GM21526 (cell line): ENCODE results near the gene TCF21.
"Not testable (repeated sequence)": the region's sequence is repeated elsewhere in the genome, so short reads cannot be mapped to it uniquely, and the experiment has no call there.

ENCODE experiments used
- ATAC-seq: cut with Tn5 transposase; IDR thresholded peaks from one replicate; pipeline ENCODE4 v1.9.1; 2021; ENCODE audit warnings: moderate library complexity; ENCODE audit not compliant: unreplicated experiment, low FRiP score

Gene TCF21

DNA sequence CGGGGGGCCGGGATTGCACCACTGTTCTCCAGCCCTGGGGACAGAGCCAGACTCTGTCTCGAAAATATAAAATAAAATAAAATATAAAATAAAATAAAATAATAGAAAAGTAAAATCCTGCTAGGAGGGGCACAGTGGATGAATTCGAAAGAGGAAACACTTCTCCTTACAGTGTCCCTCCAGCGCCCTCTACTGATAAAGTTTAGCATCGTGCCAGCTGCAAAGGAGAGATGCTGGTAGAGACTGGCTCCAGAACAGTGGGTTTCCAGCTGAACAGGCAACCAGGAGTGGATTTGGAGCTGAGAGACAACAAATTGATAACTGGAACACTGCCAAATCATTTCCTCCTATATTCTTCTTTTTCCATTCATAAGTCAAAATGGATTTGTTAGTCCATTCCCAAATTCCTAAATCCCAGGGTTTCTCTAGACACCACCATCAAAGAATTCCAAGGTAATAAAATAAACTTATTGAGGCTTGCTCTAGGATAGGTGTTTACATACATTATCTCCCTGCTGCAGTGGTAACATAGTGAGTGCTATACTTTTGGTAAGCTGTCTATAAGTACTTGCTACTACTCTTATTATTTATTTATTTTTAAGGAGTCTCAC lies 32.4 kb downstream of the TCF21 start:
- peak; percentile 67 for ATAC-seq

DNA sequence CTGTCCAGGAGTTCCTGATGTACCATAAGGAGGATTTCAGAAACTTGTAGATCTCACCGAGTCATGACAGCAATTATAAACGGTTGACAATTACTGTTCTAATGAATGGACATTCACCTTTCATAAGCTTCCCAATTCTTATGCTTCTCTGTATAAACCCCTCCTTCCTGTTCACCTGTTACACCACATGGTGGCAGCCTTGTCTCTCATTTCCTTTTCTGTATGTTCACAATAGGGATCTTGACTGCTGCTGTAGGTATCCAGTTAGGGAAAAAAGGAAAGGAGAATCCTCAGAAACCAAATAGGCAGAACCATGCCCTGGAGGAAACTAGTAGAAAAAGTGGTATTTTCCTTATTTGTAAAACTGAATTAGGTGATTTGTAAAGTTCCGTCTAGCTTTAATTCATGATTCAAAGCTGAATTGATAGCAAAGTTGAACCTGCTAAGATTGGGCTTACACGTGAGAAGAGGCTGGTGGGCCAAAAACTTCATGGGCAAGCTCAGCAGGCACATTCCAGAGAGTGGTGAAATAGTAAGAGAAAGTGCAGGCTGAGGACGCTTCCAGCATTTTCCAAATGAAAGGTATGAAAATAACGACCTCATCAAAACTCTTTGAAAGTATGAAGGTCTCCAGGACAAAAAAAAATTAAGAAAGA lies 35.2 kb downstream of the TCF21 start:
- no peak for ATAC-seq

DNA sequence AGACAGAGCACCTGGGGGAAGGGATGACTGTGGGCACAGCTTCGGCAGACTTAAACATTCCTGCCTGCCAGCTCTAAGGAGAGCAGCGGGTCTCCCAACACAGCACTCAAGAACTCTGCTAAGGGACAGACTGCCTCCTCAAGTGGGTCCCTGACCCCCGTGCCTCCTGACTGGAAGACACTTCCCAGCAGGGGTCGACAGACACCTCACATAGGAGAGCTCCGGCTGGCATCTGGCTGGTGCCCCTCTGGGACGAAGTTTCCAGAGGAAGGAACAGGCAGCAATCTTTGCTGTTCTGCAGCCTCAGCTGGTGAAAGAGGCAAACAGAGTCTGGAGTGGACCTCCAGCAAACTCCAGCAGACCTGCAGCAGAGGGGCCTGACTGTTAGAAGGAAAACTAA lies 42.3 kb downstream of the TCF21 start:
- ATAC-seq: not testable (repeated sequence)

DNA sequence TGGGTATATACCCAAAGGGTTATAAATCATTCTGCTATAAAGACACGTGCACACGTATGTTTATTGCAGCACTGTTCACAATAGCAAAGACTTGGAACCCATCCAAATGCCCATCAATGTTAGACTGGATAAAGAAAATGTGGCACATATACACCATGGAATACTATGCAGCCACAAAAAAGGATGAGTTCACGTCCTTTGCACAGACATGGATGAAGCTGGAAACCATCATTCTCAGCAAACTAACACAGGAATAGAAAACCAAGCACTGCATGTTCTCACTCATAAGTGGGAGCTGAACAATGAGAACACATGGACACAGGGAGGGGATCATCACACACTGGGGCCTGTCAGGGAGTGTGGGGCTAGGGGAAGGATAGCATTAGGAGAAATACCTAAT lies 47.4 kb downstream of the TCF21 start:
- ATAC-seq: not testable (repeated sequence)

DNA sequence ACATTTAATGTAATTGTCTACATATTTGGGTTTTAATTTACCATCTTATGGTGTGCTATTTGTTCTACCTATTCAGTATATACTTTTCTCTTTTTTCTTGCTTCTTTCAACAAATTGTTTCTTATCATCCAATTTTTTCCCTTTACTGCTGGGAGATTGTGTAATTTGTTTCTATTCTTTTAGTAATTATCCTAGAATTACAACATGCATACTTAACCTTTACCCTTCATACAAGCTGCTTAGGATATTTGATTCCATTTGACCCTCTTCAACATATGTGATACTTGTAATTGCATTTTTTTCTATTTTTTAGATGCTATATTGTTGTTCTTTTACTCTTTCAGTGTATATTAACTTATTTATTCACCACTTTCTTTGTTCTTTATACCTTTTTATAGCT lies 49.0 kb downstream of the TCF21 start:
- ATAC-seq: no peak

DNA sequence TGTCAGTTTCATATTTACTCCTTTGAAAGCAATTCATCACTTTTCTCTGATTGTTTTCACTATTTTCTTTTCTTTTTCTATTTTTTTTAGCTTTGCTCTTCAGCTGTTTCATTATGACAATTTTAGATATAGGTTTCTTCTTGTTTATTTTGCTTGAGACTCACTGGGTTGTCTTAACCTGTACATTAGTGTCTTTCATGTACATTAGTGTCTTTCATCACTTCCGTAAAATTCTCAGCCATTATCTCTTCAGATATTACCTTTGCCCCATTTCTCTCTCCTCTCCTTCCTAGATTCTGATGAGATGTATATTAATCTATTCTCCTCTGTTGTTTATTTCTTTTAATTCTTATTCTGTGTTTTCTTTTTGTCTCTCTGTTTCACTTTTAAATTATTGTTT lies 49.6 kb downstream of the TCF21 start:
- ATAC-seq: no peak

DNA sequence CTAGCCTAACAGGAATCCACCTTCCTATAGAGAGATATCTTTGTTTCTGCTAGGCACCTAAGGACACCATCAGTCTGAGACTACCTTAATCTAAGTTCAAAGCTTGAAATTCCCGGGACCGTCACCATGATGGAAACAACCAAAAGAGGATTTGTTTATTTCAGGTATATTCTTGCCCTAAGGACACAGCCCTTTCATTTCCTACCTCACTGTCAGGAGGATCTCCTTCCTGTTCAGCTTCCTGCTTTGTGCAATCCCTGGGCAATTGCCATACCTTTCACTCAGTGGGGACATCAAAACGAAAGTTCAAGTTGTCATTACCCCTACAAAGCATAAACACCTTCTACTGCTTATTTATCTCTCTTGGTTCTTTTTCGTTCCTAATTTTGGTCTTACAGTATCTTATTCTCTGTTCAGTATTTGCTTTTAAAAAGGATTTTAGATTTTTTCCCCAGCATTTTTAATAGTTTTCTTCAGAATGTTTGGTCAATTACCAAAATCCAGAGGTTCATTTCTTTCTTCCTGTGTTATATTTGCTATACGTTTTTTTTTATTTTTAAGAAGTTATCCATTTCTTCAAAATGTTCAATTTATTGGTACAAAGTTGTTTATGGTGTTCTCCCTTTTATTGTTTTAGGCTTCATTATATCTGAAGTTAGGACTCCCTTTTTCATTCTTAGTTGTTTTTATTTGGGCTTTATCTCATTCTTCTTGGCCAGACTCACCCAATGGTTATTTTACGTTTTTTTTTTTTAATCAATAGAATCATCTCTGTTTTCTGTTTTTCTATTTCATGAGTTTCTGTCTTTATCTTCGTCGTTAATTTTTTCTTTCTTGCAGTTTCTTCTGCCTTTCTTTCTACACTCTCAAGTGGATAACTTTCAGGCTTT lies 51.1 kb downstream of the TCF21 start:
- ATAC-seq: no peak
